ENCODE results near the gene CLIC1.

The CLIC1 gene

GRCh38 chr6:31736021-31736767 lies at the start of gene CLIC1:
Gene CLIC1, minus strand, starts transcription at chr6:31736530. Its CDS starts 230 bp downstream, at chr6:31736300.
- DNase-seq (ENCODE audit: low read depth in 2 of 2): peak; percentile 54 to 60

- DNase-seq (ENCODE audit: low read depth in 2 of 2): no peak
Observed at GRCh38 chr6:31785475-31785874, 49.1 kb upstream of the CLIC1 start.

- no peak for DNase-seq (ENCODE audit: low read depth in 2 of 2)
Observed at GRCh38 chr6:31784098-31784925, 48.0 kb upstream of the CLIC1 start.

DNA sequence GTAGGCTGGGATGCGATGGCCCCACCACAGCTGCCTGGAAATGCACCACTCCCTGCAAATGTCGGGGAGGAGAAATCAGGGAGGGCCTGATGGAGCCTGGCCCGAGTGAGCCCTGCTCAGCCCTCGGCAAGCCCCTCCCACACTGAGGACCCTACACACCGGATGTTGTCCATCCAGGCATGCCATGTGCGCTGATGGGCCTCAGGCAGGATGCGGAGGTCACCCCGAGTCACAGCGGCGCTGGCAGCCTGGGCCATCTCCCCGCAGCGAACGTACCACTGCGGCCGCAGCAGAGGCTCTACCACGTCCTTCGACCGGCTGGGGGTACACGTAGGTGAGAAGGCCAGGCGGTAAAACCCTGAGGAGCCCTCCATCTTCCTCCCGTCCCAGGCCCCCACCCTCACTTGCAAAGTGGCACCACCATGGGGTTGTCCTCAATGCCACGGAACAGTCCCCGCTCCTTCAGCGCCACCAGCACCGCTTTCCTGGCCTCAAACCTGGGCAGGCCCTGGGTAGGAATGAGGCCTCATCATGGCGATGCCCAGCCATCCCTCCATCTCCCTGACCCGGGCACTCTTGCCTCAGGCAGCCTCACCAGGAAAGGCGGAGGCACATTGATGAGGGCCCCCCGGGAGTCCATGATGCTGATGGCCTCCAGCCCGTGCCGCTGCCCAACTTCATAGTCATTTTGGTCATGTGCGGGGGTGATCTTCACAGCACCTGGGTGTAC lies 46.0 kb upstream of the CLIC1 start:
- DNase-seq (ENCODE audit: low read depth in 2 of 2): no peak

DNA sequence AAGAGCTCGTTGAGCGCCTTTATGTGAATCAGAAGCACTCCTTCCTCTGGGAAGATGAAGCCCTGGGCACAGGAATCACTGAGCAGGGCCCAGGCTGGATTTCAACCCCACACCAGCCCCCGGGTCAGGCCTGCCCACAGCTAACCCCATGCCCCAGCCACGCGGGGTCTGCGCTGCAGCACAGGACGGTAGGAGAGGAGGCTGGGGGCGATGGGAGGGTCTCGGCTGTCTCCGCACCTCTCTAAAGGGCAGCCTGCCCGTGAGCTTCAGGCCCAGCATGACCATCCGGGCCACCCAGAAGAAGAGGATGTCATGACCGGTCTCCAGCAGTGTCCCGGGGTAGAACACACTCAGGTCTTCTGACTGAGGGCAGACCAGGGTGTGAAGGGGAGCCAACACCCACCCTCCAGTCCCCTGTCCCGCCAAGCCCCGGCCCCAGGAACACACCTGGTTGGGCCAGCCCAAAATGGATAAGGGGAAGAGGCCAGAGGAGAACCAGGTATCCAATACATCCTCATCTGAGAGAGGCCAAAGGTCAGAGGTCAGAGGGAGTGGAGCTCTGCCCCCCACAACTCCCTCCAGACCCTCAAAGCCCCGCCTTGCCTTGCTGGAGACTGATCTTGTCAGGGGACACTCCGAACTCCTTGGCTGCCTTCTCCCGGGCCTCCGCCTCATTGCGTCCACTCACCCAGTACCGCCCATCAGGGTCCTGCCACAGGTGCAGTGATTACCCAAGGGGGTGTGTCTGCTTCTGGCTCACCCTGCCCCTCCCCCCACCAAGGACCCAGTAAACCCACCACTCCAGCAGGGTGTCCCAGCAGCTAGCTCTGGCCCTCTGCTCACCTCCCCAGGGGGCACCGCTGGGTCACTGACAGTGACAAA lies 45.2 kb upstream of the CLIC1 start:
- DNase-seq (ENCODE audit: low read depth in 2 of 2): no peak

DNA sequence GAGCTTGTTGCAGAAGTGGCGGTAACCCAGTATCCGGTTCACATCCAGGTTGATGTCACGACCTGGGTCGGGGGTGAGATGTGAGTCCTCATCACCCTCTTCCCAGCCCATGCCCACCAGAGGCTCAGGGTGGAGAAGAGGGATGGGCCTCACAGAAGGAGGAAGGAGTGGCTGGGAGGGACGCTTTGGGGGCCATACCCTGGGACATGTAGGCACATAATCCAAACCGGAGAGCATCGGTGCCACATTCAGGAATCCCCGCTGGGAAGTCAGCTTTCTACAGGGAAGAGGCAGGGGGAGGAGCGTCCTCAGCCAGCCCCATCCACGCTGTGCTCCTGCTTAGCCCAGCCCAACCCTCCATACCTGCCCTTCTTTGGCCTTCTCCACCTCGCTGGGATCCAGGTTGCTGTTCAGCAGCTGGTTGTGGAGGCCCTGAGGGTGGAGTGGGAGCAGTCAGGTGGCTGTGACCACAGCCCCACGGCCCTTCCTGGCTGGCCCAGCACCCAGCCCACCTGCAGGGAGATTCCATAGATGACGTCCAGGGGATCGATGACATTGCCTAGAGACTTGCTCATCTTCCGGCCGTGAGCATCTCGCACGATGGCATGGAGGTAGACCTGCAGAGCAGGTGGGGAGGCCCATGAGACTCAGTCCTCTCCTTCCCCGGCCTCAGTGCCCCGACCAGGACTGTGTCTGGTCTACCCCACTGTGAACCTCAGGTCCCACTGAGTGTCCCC lies 44.3 kb upstream of the CLIC1 start:
- no peak for DNase-seq (ENCODE audit: low read depth in 2 of 2)

DNA sequence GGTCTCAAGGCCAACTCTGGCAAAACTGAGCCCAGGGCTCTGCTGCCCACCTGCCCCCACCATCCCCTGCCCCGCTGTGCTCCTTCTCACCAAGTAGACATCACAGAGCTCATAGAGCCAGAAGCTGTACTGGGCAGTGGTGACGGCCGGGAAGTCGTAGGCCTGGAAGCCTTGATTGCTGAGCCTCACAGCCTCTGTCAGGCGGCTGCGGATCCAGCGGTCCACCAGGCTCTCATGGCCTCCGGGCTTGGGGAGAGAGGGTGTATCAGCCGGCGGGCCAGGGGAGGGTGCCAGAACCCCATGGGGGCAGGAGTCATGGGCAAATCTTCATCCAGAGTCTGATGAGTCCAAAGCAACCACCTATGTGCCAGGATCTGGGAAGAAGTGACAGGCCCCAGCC lies 43.6 kb upstream of the CLIC1 start:
- DNase-seq (ENCODE audit: low read depth in 2 of 2): no peak

DNA sequence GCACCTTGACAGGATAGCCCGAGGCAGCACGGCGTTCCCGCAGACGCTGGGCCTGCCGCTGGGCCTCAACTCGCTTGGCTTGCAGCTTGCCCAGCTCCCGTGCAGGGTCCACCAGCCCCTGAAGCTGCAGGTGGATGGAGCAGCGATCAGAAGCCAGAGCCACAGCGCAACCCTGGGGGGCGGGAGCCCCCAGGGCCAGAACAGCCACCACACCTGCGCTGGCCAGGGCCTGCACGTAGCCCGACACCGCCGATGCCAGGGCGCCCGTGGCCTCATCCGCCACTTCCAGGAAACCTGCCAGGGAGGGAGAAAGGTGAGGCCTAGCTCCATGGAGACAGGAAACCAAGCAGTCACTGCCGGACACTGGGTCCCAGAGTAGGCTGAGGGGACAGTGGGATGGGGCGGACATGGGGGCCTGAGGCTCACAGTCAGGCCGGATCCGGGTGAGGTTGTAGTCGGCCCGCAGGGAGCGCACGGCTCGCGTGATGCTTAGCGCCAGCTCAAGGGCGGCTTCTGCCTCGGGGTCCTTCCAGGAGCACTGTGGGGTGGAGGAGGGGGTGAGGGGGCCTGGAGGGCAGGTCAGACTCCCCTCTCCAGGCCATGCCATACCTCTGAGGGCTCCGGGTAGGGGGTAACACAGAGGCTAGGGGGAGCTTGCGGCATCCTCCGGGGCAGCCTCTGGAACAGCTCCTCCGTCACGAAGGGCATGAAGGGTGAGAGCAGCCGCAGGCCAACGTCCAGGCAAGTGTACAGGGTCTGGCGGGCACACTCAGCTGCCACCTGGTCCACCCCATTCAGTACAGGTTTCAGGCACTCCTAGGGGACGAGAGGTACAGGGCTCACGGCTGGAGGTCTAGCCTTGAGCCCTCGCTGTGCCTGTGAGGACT lies 42.9 kb upstream of the CLIC1 start:
- DNase-seq (ENCODE audit: low read depth in 2 of 2): no peak

DNA sequence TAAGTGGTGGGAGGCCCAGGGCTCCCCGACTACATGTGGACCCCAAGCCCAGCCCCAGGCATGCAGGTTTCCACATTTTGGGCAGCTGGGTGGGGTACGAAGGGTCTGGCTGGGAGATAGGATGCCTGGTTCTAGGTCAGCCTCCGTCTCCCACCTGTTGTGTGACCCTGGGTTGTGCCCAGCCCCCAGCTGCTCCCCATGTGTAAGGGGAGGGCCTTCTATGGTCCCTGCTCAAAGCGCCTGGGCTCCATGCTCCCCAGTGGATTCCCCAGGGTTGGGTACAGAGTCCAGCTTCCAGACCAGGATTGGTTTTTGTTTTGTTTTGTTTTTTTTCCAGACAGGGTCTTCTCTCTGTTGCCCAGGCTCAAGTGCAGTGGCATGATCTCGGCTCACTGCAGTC lies 41.9 kb upstream of the CLIC1 start:
- no peak for DNase-seq (ENCODE audit: low read depth in 2 of 2)

- no peak for DNase-seq (ENCODE audit: low read depth in 2 of 2)
Observed at GRCh38 chr6:31777667-31778050, 41.3 kb upstream of the CLIC1 start.

DNA sequence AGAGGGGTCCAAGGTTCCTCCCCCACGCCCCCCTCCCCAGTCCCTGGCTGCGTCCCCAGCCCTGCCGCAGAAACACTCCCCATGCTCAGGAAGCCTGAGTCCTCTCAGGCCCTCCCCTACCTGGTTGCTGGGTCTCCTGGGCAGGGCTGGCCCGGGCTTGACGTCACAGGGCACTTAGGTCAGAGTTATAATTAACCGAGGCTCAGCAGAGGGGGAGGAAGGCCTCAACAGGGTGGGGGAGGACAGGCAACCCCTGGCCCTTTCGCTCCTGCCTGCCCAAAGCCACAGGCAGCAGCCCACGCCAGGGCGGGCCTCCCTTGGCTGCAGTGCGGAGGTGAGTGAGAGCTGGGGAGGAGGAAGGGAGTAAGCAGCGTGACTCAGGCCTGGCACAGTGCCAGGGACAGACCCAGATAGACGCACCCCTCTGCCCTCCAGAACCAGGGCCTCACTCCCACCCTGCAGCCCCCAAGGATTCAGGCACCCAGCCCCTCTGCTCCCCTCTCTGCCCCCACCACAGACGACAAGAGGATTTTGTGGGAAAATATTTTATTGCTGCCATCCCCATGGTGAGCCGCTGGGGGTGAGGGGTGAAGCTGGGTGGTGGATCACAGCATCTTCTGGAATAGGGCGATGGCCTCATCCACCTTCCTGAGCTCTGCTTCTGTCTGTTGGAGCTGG lies 40.8 kb upstream of the CLIC1 start, which contains the start of gene VWA7:
Gene VWA7 (minus strand): TSS at position 340 of the 678 bp plus-strand sequence. CDS start 549 bp downstream, outside the sequence.
- DNase-seq (ENCODE audit: low read depth in 2 of 2): peak; percentile 71 to 72

DNA sequence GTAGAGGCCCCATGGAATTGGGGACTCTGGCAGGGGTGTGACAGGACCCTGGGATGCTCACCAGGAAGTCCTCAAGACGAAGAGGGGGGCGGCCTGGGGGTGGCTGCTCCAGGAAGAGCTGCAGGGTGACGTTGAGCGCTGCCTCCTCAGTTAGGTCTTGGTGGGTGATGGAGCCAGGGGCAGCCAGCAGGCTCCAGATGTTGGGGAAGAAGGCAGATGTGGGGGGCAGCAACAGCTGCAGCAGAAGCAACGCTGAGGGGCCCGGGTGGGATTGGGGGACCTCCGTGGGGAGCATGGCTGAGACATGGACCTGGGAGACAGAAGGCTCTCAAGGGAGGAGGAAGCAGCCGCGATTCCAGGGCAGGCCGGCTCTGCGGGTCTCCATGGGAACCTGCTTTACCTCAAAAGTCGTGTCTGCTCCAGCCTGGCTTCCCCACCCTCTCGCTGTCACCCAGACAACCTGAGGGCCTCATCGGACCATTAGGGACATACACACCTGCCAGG lies 40.2 kb upstream of the CLIC1 start:
- no peak for DNase-seq (ENCODE audit: low read depth in 2 of 2)

GRCh38 chr6:31775633-31776484 lies 39.5 kb upstream of the CLIC1 start:
- DNase-seq (ENCODE audit: low read depth in 2 of 2): no peak

DNA sequence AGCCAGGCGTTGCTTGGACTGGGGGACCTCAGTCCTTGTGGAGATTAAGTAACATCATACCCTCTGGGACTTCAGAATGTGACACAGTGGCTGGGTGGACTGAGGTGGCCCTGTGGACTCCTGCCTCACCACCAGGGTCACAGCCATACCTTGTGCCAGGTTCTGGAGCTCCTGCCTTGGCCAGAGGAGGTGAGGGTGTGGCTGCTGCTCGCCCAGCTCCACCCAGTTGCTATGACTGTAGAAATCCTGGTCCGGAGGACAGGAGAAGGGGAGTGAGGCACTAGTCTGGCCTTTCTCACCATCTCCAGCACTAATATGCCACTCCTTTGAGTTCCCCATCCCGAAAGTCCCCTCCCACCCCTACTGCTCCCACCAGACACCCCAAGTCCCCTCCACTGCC lies 38.9 kb upstream of the CLIC1 start:
- no peak for DNase-seq (ENCODE audit: low read depth in 2 of 2)

DNA sequence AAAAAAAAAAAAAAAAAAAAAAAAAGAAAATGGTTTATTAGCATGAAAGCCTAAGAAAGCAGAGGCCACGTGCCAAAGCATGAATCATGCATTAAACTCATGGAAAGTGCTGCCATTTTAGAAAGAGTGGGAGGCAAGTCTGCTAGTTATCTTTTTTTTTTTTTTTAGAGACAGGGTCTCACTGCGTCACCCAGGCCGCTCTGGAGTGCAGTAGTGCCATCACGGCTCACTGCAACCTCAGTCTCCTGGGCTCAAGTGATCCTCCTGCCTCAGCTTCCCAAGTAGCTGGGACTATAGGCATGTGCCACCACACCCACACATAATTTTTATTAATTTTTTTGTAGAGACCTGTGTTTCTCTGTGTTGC lies 35.6 kb upstream of the CLIC1 start:
- peak in 1 of 2 donors; percentile 36 for DNase-seq (ENCODE audit: low read depth in 2 of 2)

- no peak for DNase-seq (ENCODE audit: low read depth in 2 of 2)
Observed at GRCh38 chr6:31770860-31771259, 34.5 kb upstream of the CLIC1 start.

DNA sequence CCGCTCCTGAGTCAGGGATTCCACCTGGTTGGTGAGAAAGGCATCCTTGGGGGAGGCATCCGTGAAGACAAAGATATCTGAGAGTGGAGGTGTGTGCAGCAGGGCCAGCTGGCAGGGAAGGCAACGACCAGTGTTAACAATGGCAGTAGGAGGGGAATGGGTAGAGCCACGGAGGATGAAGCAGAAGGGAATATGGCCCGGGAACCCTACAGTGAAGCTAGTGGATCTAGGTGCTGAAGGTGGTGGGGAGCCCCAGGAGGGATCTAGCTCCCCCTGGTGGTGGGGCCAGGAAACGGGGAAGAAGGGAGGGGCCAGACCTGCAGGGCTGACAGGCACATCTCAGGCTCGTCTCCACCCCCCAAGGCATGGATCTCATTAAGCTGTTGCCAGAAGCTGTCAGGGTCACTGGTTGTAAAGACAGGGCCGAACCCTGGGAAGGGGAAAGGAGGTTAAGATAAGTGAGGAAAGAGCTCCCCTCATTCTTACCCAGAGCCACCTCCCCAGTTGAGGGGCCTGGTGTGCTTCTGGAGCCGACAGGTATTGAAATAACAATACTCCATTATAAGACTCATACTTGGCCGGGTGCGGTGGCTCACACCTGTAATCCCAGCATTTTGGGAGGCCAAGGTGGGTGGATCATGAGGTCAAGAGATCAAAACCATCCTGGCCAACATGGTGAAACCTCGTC lies 33.5 kb upstream of the CLIC1 start:
- DNase-seq (ENCODE audit: low read depth in 2 of 2): peak; percentile 47 to 65

Measured in stimulated activated CD8-positive, alpha-beta memory T cell treated with anti-CD3 and anti-CD28 coated beads, Interleukin-15, amount 100 ng/mL, for 4 hours (primary cell).